NT2/D1 (cell line): ENCODE data around the gene COG1.

Experiments
- DNase-seq: peaks from one replicate; pipeline ENCODE4 v3.0.0-alpha.2; 2011; ENCODE audit warnings: low read depth, low spot score
- H3K27me3 ChIP-seq: 2 replicates; pipeline ENCODE4 v1.6.0; 2011; ENCODE audit warnings: mild to moderate bottlenecking; ENCODE audit not compliant: insufficient read length, insufficient read depth
- H3K36me3 ChIP-seq: 2 replicates; pipeline ENCODE4 v1.6.1; 2011; ENCODE audit warnings: mild to moderate bottlenecking, low read length, mixed read lengths; ENCODE audit not compliant: insufficient read depth, insufficient read length
- H3K4me1 ChIP-seq: 2 replicates; pipeline ENCODE4 v1.5.1; 2011; ENCODE audit not compliant: insufficient read depth, insufficient read length
- H3K4me3 ChIP-seq: 2 replicates; pipeline ENCODE4 v1.5.1; 2011; ENCODE audit warnings: low read depth; ENCODE audit not compliant: insufficient read length
- H3K9ac ChIP-seq: 2 replicates; pipeline ENCODE4 v1.6.0; 2011; ENCODE audit warnings: low read depth; ENCODE audit not compliant: insufficient read length
- H3K9me3 ChIP-seq: 2 replicates; pipeline ENCODE4 v1.5.1; 2011; ENCODE audit warnings: mild to moderate bottlenecking, low read length; ENCODE audit not compliant: insufficient read depth
- SUZ12 ChIP-seq: IDR thresholded peaks from 2 replicates; pipeline ENCODE4 v1.6.1; 2011; ENCODE audit not compliant: insufficient read length, insufficient read depth; ENCODE audit errors: extremely low read depth
- YY1 ChIP-seq: IDR thresholded peaks from 2 replicates; pipeline ENCODE4 v1.6.1; 2011; ENCODE audit not compliant: insufficient read length, insufficient read depth
- ZNF274 ChIP-seq: IDR thresholded peaks from 2 replicates; pipeline ENCODE4 v1.6.1; 2011; ENCODE audit warnings: mild to moderate bottlenecking, low read depth, low read length

Gene COG1

GRCh38 chr17:73215447-73215846, 22.6 kb downstream of the COG1 start:
- peaks cover 23% of the 10 kb centered on the region for H3K36me3 ChIP-seq

GRCh38 chr17:73223626-73224230, 30.9 kb downstream of the COG1 start:
- Histone ChIP-seq H3K27me3 (no peaks in the 10 kb centered on the region), H3K4me3 (no peak overlapping the region), H3K4me1 (no peaks in the 10 kb centered on the region), H3K36me3 (peaks cover 15% of the 10 kb centered on the region), H3K9me3 (no peaks in the 10 kb centered on the region), H3K9ac (no peak overlapping the region)
- no peak for DNase-seq
- TF ChIP-seq YY1 (no peak), SUZ12 (no peak), ZNF274 (no peak)

More at GRCh38 chr17:73215447-73215846, 22.6 kb downstream of the COG1 start:
- H3K27me3 ChIP-seq = no peaks in the 10 kb centered on the region
- no peaks in the 10 kb centered on the region for H3K4me1 ChIP-seq
- no peak for DNase-seq
- no peak overlapping the region for H3K9ac ChIP-seq
- no peak for TF ChIP-seq ZNF274
- no peak for TF ChIP-seq YY1
- no peak for TF ChIP-seq SUZ12
- no peaks in the 10 kb centered on the region for H3K9me3 ChIP-seq
- no peak overlapping the region for H3K4me3 ChIP-seq

GRCh38 chr17:73224237-73224636, 31.4 kb downstream of the COG1 start:
- Histone ChIP-seq H3K36me3 (peaks cover 17% of the 10 kb centered on the region), H3K4me1 (no peaks in the 10 kb centered on the region), H3K27me3 (no peaks in the 10 kb centered on the region), H3K4me3 (no peak overlapping the region), H3K9me3 (no peaks in the 10 kb centered on the region), H3K9ac (no peak overlapping the region)
- no peak for DNase-seq
- TF ChIP-seq YY1 = no peak
- TF ChIP-seq ZNF274 = no peak
- TF ChIP-seq SUZ12 = no peak

GRCh38 chr17:73224663-73225305, 31.9 kb downstream of the COG1 start:
- Histone ChIP-seq H3K4me3 (no peak overlapping the region), H3K9ac (no peak overlapping the region), H3K36me3 (peaks cover 17% of the 10 kb centered on the region), H3K27me3 (no peaks in the 10 kb centered on the region), H3K9me3 (no peaks in the 10 kb centered on the region), H3K4me1 (no peaks in the 10 kb centered on the region)
- no peak for TF ChIP-seq ZNF274
- no peak for TF ChIP-seq SUZ12
- DNase-seq = no peak

- no peak overlapping the region for H3K4me3 ChIP-seq
- TF ChIP-seq YY1 (no peak), ZNF274 (no peak), SUZ12 (no peak)
- no peak overlapping the region for H3K9ac ChIP-seq
These were observed 33.8 kb downstream of the COG1 start for GRCh38 chr17:73226556-73227172.

GRCh38 chr17:73227379-73227778, 34.5 kb downstream of the COG1 start:
- H3K9ac ChIP-seq = no peak overlapping the region

More at GRCh38 chr17:73226556-73227172, 33.8 kb downstream of the COG1 start:
- Histone ChIP-seq H3K9me3 (no peaks in the 10 kb centered on the region), H3K36me3 (peaks cover 17% of the 10 kb centered on the region), H3K27me3 (no peaks in the 10 kb centered on the region), H3K4me1 (no peaks in the 10 kb centered on the region)
- DNase-seq = no peak

GRCh38 chr17:73227944-73228343, 35.1 kb downstream of the COG1 start:
- TF ChIP-seq ZNF274 (no peak), YY1 (no peak), SUZ12 (no peak)
- no peak overlapping the region for H3K9ac ChIP-seq

More at GRCh38 chr17:73227379-73227778, 34.5 kb downstream of the COG1 start:
- Histone ChIP-seq H3K9me3 (no peaks in the 10 kb centered on the region), H3K27me3 (no peaks in the 10 kb centered on the region), H3K4me3 (no peak overlapping the region), H3K36me3 (peaks cover 14% of the 10 kb centered on the region), H3K4me1 (no peaks in the 10 kb centered on the region)
- no peak for DNase-seq
- TF ChIP-seq SUZ12 = no peak
- no peak for TF ChIP-seq YY1
- no peak for TF ChIP-seq ZNF274

More at GRCh38 chr17:73227944-73228343, 35.1 kb downstream of the COG1 start:
- no peak for DNase-seq
- Histone ChIP-seq H3K36me3 (peaks cover 11% of the 10 kb centered on the region), H3K4me3 (no peak overlapping the region), H3K27me3 (no peaks in the 10 kb centered on the region), H3K9me3 (no peaks in the 10 kb centered on the region), H3K4me1 (no peaks in the 10 kb centered on the region)
